H54 (cell line): Measurements from ENCODE around the gene MED26.
A peak's percentile ranks its signal among the peaks of the same experiment; 100 is the strongest.
"Not testable (repeated sequence)": the region's sequence is repeated elsewhere in the genome, so short reads cannot be mapped to it uniquely, and the experiment has no call there.

ENCODE experiments used
- DNase-seq: peaks from one replicate; pipeline ENCODE4 v3.0.0; 2011; ENCODE audit warnings: low spot score, mixed read lengths; ENCODE audit not compliant: insufficient read length
- FAIRE-seq: peaks from 3 replicates; lab custom pipeline; 2011; peaks lifted over from hg19 to GRCh38; lab: Jason Lieb, UNC
- POLR2A ChIP-seq: IDR thresholded peaks from 2 replicates; pipeline ENCODE4 v1.6.1; 2011; ENCODE audit warnings: low read depth, mild to moderate bottlenecking, low read length

MED26 gene

DNA sequence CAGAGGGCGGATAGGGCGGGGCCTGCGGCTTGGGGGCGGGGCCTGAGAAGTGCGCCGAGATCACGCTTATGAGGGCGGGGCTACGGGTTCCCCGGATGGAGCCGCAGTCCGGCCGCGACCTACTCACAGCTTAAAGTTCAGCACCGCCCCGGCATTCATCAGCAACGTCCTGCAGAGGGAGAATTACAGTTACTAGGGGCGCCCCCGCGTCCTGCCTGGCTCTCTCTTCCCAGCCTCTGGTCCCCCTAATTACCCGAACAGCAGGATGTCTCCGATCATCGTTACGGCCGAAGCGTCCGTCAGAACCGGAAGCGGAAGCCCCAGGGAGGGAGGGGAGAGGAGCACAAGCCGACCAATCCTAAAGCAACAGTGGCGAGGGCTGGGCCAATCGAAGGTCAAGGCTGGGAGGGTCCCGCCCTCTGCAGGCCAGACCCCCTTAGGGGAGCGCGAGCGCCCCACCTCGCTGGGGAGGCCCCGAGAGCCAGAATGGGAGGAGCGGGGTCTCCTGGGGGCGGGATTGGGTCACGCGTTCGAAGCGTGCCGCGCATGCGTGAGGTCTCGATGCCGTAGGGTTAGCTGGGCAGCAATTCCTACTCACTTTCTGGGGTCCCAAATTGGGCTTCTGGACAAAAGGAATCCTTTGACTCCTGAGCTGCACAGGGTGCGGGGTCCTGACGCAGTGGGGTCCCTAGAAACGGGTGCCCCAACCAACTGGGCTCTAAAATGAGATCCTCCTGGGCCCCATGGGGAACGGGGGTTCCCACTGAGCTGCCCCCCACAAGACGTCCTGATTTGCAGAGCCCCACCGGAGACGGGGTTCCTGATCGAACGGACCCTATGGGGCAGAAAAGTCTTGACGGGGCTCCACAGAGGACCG is 32.1 kb upstream of the MED26 start, which contains the start of gene SMIM7:
SMIM7 (minus strand) TSS at position 313 of the 877 bp plus-strand sequence; CDS start at position 279, 34 bp downstream.
- peak; percentile 97 for DNase-seq
- peak; percentile 93 for FAIRE-seq
- TF ChIP-seq POLR2A, result peak; percentile 63

DNA sequence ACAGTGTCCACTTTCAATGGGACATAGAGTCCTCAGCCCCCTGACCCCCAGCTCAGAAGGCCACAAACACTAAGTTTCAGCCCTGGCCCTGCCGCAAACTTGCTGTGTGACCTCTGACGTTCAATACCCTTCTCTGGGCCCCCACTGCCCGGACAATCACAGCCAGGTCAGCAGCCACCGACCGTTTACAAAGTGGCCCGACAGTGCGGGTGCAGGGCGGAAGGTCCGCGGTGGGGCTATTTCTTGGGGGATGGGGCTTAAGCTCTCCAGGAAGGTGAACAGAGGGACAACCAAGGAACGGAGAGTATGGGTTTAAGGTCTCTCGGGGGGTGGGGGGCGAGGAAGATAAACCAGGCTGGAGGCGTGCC is 31.4 kb upstream of the MED26 start:
- DNase-seq (no peak), FAIRE-seq (no peak)
- no peak for TF ChIP-seq POLR2A

DNA sequence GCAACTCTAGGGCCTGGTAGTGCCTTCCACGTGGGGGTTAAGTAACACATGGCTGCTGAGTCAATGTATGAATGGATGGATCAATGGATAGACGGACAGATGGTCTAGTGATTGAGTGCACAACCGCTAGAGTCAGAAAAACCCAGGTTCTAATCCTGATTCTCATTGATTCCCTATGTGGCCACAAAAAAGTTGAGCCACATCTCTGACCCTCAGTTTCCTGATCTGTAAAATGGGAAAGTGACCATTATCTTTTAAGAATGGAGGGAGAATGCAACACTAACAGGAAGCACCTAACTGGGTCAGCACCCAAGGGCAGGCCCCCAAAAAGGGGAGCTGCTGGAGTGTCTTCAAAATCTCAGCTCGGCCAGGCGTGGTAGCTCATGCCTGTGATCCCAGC is 29.4 kb upstream of the MED26 start:
- TF ChIP-seq POLR2A, result no peak
- FAIRE-seq (no peak), DNase-seq (no peak)

DNA sequence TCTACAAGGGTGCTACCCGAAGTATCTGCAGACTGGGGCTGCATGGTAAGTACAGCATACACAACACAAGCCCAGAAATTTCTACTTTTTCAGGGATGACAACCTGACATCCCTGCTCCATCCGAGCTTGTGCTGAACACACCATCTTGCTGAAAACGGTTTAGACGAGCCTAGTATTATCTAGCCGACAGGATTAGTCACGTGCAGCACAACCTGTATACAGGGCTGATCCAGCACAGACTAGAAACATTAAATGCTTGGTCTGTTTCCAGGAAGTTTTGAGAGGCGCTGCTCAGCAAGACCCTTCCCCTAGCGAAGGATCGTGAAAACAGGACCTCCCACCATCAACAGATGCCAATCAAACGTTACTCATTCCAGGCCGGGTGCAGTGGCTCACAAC is 27.7 kb upstream of the MED26 start:
- DNase-seq, result no peak
- no peak for TF ChIP-seq POLR2A
- FAIRE-seq, result no peak

DNA sequence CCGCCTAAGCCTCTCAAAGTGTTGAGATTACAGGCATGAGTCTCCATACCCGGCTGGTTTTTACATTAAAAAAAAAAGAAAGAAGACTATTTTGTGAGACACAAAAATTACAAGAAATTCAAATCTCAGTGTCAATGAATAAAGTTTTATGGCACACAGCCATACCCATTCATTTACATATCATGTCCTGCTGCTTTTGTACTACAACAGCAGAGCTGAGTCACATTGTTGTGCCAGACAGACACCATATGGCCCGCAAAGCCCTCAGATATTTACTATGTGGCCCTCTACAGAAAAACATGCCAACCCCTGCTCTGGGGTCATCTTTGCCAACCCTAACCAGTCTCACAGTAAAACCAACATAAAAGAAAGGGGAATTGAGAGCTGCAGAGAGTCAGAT is 26.6 kb upstream of the MED26 start:
- no peak for TF ChIP-seq POLR2A
- FAIRE-seq (no peak), DNase-seq (no peak)

DNA sequence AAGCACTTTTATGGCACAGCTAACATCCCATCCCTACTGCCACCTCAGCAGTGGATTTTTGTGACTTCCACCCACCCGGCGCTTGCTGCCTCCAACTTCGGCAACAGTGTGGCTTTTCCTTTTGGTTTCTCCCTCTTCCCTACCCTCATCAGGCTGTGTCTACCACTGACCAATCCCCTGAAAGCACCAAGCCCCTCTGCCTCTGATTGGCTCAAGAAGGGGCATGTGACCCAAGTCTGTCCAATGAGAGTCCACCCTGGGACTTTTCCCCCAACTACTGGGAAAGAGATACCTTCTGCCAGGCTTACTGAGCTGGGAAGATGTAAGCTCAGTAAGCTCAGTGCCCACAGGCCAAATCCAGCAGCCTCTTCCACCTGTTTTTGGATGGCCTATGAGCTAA is 26.1 kb upstream of the MED26 start:
- no peak for TF ChIP-seq POLR2A
- FAIRE-seq, result no peak
- DNase-seq, result no peak

DNA sequence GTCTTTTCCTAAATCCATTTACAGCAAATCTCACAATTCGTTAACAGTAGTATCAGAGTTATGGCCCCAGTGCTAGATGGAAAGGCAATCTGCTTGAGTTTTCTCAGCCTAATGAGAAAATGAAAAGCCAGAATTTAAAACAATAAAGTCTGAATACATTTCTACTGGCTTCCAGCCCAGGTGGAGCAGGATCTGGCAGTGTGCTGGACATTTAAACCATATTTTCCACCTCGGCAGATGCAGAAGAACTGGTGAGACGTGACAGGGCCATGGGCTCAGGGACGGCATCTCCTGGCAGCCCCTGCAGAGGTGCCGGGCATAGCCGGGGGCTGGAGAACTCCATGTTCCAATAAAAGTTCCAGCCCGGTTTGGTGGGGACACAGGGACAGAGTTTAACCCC is 24.9 kb upstream of the MED26 start:
- no peak for FAIRE-seq
- DNase-seq, result no peak
- TF ChIP-seq POLR2A, result no peak

DNA sequence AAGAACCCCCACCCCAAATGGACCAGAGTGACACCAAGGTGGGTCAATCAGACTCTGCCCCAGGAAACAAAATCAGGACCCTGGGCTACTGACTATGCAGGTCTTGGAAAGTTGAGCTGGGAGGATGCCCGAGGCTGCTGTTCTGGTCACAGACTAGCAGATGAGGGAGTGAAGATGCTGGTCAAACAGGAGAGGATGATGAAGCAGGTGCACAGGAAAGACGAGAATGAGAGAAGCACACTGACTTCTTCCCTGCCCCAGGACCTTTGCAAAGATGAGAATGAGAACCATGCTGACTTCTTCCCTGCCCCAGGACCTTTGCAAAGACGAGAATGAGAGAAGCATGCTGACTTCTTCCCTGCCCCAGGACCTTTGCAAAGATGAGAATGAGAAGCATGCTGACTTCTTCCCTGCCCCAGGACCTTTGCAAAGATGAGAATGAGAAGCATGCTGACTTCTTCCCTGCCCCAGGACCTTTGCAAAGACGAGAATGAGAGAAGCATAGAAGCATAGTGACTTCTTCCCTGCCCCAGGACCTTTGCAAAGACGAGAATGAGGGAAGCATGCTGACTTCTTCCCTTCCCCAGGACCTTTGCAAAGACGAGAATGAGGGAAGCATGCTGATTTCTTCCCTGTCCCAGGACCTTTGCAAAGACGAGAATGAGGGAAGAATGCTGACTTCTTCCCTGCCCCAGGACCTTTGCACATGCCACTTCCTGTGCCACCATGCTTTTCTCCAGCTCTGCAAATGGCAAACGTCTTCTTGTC is 23.6 kb upstream of the MED26 start:
- FAIRE-seq, DNase-seq: not testable (repeated sequence)

DNA sequence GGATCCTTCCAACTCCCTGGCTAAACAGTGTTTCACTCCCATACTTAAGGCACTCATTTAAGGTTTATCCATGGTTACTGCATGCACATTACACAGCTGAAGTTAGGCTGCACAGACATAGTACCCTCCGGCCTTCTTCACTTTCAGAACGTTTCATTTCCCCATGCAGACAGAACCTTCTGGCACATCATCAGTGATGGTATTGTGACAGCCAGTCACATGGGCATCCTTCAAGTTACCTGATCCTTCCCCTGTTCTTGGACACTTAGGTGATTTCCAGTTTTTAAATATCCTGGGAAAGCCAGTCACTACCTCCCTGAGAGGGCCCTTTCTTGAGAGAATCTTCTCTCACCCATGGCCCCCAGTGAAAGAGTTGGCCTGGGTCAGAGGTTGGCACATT is 22.8 kb upstream of the MED26 start:
- TF ChIP-seq POLR2A, result no peak
- FAIRE-seq, result no peak
- DNase-seq, result no peak

DNA sequence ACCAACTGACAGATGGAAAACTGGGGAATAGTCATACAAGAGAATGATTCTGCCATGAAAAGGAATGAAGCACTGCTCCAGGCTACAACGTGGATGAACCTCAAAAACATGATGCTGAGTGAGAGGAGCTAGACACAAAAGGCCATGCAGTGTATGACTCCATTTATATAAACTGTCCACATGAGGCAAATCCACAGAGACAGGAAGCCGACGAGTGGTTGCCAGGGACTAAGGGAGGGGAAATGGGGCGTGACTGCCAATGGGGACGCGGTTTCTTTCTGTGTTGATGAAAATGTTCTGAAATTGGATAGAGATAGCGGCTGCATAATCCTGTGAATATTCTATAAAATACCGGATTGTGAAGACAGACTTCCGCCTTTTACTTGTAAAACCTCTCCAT is 21.7 kb upstream of the MED26 start:
- DNase-seq (no peak), FAIRE-seq (no peak)
- TF ChIP-seq POLR2A, result no peak

DNA sequence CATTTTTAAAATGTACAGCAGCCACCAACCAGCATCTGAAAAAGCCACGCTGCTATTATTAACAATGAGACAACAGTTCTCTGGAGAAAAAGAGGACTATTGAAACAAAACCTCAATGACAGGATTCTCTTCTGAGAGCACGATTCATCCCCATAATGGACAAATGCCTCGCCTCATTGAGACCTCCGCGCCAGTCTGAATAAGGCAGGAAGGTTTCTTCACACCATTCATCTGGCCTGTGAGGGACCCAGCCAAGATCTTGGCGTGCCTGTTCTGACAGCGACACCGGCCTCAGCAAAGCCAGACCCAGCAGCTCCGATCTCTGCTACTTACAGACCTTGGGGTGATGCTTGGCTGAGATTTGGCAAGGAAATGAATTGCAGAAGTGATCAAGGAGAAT is 17.1 kb upstream of the MED26 start:
- TF ChIP-seq POLR2A, result no peak
- FAIRE-seq (no peak), DNase-seq (no peak)

DNA sequence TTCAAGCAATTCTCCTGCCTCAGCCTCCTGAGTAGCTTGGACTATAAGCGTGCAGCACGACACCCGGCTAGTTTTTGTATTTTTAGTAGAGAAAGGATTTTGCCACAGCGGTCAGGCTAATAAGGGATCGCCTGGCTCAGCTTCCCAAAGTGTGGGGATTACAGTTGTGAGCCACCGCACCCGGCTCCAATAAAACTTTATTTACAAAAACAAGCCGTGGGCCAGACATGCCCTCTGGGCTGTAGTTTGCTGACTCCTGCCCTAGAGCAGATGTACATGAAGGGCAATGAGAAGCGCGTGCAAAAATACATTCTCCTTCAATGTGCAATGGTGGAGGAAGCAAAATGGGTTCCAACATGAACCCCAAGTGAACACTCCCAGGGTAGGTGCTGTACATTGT is 13.7 kb upstream of the MED26 start:
- TF ChIP-seq POLR2A, result no peak
- FAIRE-seq (no peak), DNase-seq (no peak)

DNA sequence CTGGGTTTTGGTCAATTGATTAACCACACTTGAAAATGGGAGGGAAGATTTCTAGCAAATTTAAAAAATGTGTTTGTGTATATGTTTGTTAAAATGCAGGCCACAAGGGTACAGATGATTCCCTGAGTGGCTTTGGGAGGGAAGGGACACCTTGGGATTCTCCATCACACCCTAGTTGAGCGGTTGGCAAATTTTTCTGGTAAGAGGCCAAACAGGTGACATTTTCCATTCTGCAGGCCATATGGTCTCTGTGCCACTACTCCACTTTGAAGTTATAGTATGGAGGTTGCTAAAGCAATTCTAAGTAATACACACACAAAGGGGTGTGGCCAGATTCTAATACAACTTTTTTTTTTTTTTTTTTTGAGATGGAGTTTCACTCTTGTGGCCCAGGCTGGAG is 12.9 kb upstream of the MED26 start:
- TF ChIP-seq POLR2A, result no peak
- FAIRE-seq (no peak), DNase-seq (no peak)

DNA sequence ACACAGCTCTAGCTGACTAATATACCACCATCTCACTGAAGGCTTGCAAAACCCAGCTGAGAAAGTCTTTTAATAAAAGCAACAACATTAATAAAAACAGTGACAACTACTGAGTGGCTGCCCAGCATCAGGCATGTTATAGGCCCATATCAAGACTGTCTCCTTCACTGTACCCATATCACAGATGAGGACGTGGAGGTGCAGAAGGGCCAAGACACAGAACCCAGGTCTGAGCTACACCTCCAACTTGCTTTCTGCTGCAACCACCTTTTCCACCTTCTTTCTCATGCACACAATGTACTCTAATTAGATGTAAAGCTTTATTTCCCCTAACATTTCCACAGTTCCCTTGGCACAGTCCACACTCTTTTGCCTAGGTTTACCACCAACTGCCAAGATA is 10.7 kb upstream of the MED26 start:
- no peak for TF ChIP-seq POLR2A
- DNase-seq (no peak), FAIRE-seq (no peak)
